Spleen (tissue), 11 donors: Measurements from ENCODE around the gene ASCC3. TPM values are rescaled to one million over a fixed set of nuclear protein-coding genes. Genes with fewer than 3 reads are reported as not detected.

Experiments
- DNase-seq: peaks from one replicate; pipeline ENCODE4 v3.0.0-alpha.2; 2020
- H3K27ac ChIP-seq, 8 donors: fragments of 200-600 bp; sonication (generic) in 7 of 8; 1 replicate in 4 of 8; 2 replicates in 4 of 8; pipeline versions ENCODE4 v1.5.0 to v1.8.0; 2016 to 2021; ENCODE audit warnings: inconsistent platforms in 4 of 8, mild to moderate bottlenecking in 4 of 8, moderate library complexity in 1 of 8
- H3K27me3 ChIP-seq, 7 donors: fragments of 200-600 bp; sonication (generic) in 6 of 7; replicated peaks in 1 of 7; 1 replicate in 4 of 7; 2 replicates in 3 of 7; pipeline versions ENCODE4 v1.5.0 to v1.8.0; 2016 to 2021; ENCODE audit warnings: inconsistent platforms in 3 of 7, mild to moderate bottlenecking in 1 of 7
- H3K36me3 ChIP-seq, 6 donors: fragments of 200-600 bp; sonication (generic) in 5 of 6; 1 replicate in 4 of 6; 2 replicates in 2 of 6; pipeline versions ENCODE4 v1.5.0 to v1.8.0; 2016 to 2021; ENCODE audit warnings: inconsistent platforms in 2 of 6
- H3K4me1 ChIP-seq, 6 donors: fragments of 200-600 bp; sonication (generic) in 5 of 6; 1 replicate in 3 of 6; 2 replicates in 3 of 6; pipeline versions ENCODE4 v1.5.0 to v1.8.0; 2016 to 2021; ENCODE audit warnings: inconsistent platforms in 3 of 6
- H3K4me3 ChIP-seq, 8 donors: fragments of 200-600 bp; sonication (generic) in 7 of 8; 1 replicate in 4 of 8; 2 replicates in 4 of 8; pipeline versions ENCODE4 v1.5.0 to v1.8.0; 2016 to 2021; ENCODE audit warnings: inconsistent platforms in 4 of 8, mild to moderate bottlenecking in 4 of 8, moderate library complexity in 2 of 8
- H3K9me3 ChIP-seq, 8 donors: fragments of 200-600 bp; sonication (generic) in 7 of 8; 1 replicate in 4 of 8; 2 replicates in 4 of 8; pipeline versions ENCODE4 v1.5.0 to v1.8.0; 2016 to 2021; ENCODE audit warnings: inconsistent platforms in 4 of 8
- CTCF ChIP-seq, 11 experiments: fragments of 200-600 bp in 7 of 11; fragments of 450-650 bp in 4 of 11; sonication (generic) in 4 of 11; IDR thresholded peaks in 8 of 11; conservative IDR thresholded peaks in 3 of 11; 1 replicate in 7 of 11; 2 replicates in 4 of 11; pipeline versions ENCODE4 v1.4.0 to v1.8.0; 2016 to 2021; ENCODE audit warnings: antibody characterized with exemption in 11 of 11, inconsistent platforms in 4 of 11, mild to moderate bottlenecking in 1 of 11
- POLR2A ChIP-seq, 3 donors: fragments of 450-650 bp; IDR thresholded peaks; one replicate each; pipeline ENCODE4 v1.5.1; 2017; ENCODE audit warnings: antibody characterized with exemption in 3 of 3, mild to moderate bottlenecking in 1 of 3
- POLR2AphosphoS5 ChIP-seq, 3 donors: sonication (generic); formaldehyde crosslinking; IDR thresholded peaks; one replicate each; pipeline ENCODE4 v1.5.1; 2017; ENCODE audit warnings: antibody characterized with exemption in 3 of 3
- WGBS, 5 donors: extraction: QIAGEN DNeasy Blood & Tissue Kit in 3 of 5; methylation state at CpG; one replicate each; pipeline versions ENCODE4 v1.1.5 to v1.1.7; 2013 to 2018; 5-methylcytosine and 5-hydroxymethylcytosine counted together
- intact Hi-C: fragments of 100-400 bp; cut with DNase I; formaldehyde crosslinking; loops from one replicate; pipeline ENCODE4 v1.15.0; 2023; ENCODE audit warnings: low total_unique reads
- polyA plus RNA-seq, 3 donors: library from polyadenylated mRNA; stranded (reverse); fragments of 200-250 nt; gene quantifications; one replicate each; pipeline ENCODE4 v1.2.1, GENCODE V29; 2013
- total RNA-seq, 7 donors: library from RNA; depleted of rRNA in 3 of 7; stranded (reverse); fragments of >200 nt in 3 of 7; fragmentation: NEBNext Ultra II Directional in 4 of 7; extraction: Animal tissue kit (Norgen Biotek cat#: 25700) in 4 of 7; gene quantifications; one replicate each; pipeline versions ENCODE4 v1.1.0 to v1.2.1, GENCODE V29; 2016 to 2021
- donor health status: healthy with polysubstance abuse.
- donor health status: DM: no; HTN: no; CAD: no; lungs with moderate emphysema.
- donor health status: DM: no; HTN: no; CAD: no.
- donor health status: Bipolar disorder and iron deficiency.
- donor health status: healthy.
- donor health status: DM: no; HTN: no; CAD: no.
- donor health status: DM: yes; HTN: yes; CAD: no.

The ASCC3 gene
- total and polyA plus RNA-seq, 10 donors = 7.9 to 52.4 (median 40.8) TPM

DNA sequence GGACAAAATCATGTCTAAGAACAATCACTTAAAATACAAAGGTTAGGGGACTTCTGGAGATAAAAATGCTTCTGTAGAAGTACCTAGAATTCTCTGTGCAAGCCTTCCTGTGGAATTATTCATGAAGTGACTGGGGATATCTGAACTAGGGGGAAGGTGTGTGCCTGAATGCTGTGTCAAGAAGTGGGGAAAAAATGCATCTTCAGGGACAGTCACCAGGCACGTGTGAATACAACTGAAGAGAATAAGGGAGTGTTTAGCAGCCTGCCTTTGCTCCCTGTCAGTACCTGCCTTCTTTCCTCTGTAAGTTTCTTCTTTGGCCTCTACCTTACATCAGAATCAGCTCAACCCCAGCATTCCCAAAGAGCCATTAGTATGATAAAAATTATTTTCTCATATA is 201.0 kb downstream of the ASCC3 start:
- H3K36me3 ChIP-seq = peaks cover 0 to 15% (median 0%) of the 10 kb centered on the region in 6 donors
- WGBS, 5 donors = 72 to 100% (median 82%) methylated on average over 1 of the region's 1 CpG
- no peaks in the 10 kb centered on the region for H3K27me3 ChIP-seq
- no peak for DNase-seq
- H3K9me3 ChIP-seq = no peaks in the 10 kb centered on the region
- no peak for TF ChIP-seq POLR2A (IDR thresholded peaks at IDR 0.05)
- TF ChIP-seq CTCF (IDR thresholded peaks at IDR 0.05 in 8 of 11, conservative IDR thresholded peaks at IDR 0.05 in 3 of 11) = no peak
- TF ChIP-seq POLR2AphosphoS5 (IDR thresholded peaks at IDR 0.05) = no peak
- no peak overlapping the region for H3K4me3 ChIP-seq
- intact Hi-C loops = no loop called here
- no peak overlapping the region for H3K27ac ChIP-seq
- no peaks in the 10 kb centered on the region for H3K4me1 ChIP-seq

DNA sequence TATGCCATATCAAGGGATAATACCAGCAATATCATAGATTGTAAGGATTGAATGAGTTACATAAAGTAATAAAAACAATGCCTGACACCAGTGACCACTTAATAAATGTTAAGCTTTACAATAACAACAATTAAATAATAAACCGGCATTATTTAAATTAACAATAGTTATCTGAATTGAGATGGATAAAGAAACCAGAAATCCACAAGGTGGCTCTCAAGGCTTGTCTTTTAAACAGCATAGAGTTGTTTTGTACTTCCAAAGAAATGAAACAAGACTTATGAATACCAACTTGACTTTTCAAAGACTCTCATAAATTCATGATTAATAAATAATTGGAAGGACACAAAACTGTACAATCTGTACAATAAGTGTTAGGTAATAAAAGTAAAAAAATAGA is 203.1 kb downstream of the ASCC3 start:
- H3K9me3 ChIP-seq = no peaks in the 10 kb centered on the region
- WGBS, 5 donors = 88 to 93% (median 93%) methylated on average over 1 of the region's 1 CpG
- no peaks in the 10 kb centered on the region for H3K4me1 ChIP-seq
- H3K4me3 ChIP-seq = no peak overlapping the region
- no peaks in the 10 kb centered on the region for H3K27me3 ChIP-seq
- intact Hi-C loops = no loop called here
- DNase-seq = no peak
- H3K36me3 ChIP-seq = peaks cover 0 to 15% (median 0%) of the 10 kb centered on the region in 6 donors
- TF ChIP-seq POLR2A (IDR thresholded peaks at IDR 0.05) (no peak), POLR2AphosphoS5 (IDR thresholded peaks at IDR 0.05) (no peak), CTCF (IDR thresholded peaks at IDR 0.05 in 8 of 11, conservative IDR thresholded peaks at IDR 0.05 in 3 of 11) (no peak)
- no peak overlapping the region for H3K27ac ChIP-seq

- intact Hi-C loops = no loop called here
Observed at GRCh38 chr6:100677240-100677639, 203.9 kb downstream of the ASCC3 start.

GRCh38 chr6:100673641-100674040 is 207.5 kb downstream of the ASCC3 start:
- Histone ChIP-seq H3K36me3 (peaks cover 0 to 20% (median 0%) of the 10 kb centered on the region in 6 donors), H3K9me3 (peaks cover 0 to 7% (median 0%) of the 10 kb centered on the region in 8 donors), H3K27ac (no peak overlapping the region), H3K4me1 (no peaks in the 10 kb centered on the region), H3K4me3 (no peak overlapping the region), H3K27me3 (no peaks in the 10 kb centered on the region)
- no peak for DNase-seq
- intact Hi-C loops = no loop called here
- no peak for TF ChIP-seq POLR2AphosphoS5 (IDR thresholded peaks at IDR 0.05)
- no peak for TF ChIP-seq POLR2A (IDR thresholded peaks at IDR 0.05)
- no peak for TF ChIP-seq CTCF (IDR thresholded peaks at IDR 0.05 in 8 of 11, conservative IDR thresholded peaks at IDR 0.05 in 3 of 11)
- 91 to 97% (median 92%) methylated on average over 2 of the region's 2 CpGs for WGBS, 5 donors

More at GRCh38 chr6:100677240-100677639, 203.9 kb downstream of the ASCC3 start:
- WGBS, 5 donors = 93 to 100% (median 95%) methylated on average over 1 of the region's 1 CpG
- no peaks in the 10 kb centered on the region for H3K4me1 ChIP-seq
- H3K36me3 ChIP-seq = peaks cover 0 to 15% (median 0%) of the 10 kb centered on the region in 6 donors
- no peak overlapping the region for H3K27ac ChIP-seq
- H3K27me3 ChIP-seq = no peaks in the 10 kb centered on the region
- no peak for TF ChIP-seq POLR2A (IDR thresholded peaks at IDR 0.05)
- H3K4me3 ChIP-seq = no peak overlapping the region
- H3K9me3 ChIP-seq = no peaks in the 10 kb centered on the region
- DNase-seq = no peak

GRCh38 chr6:100671740-100672139 is 209.4 kb downstream of the ASCC3 start:
- Histone ChIP-seq H3K27me3 (no peaks in the 10 kb centered on the region), H3K4me1 (no peaks in the 10 kb centered on the region), H3K27ac (no peak overlapping the region), H3K36me3 (peaks cover 0 to 15% (median 0%) of the 10 kb centered on the region in 6 donors), H3K9me3 (peaks cover 0 to 7% (median 0%) of the 10 kb centered on the region in 8 donors), H3K4me3 (no peak overlapping the region)
- intact Hi-C loops = no loop called here
- TF ChIP-seq CTCF (IDR thresholded peaks at IDR 0.05 in 8 of 11, conservative IDR thresholded peaks at IDR 0.05 in 3 of 11) (no peak), POLR2AphosphoS5 (IDR thresholded peaks at IDR 0.05) (no peak), POLR2A (IDR thresholded peaks at IDR 0.05) (no peak)
- DNase-seq = no peak
